C4-2B (cell line): ENCODE results near the gene DEPDC7.

Experiments used
- CTCF ChIP-seq: fragments of 450-650 bp; conservative IDR thresholded peaks from 2 replicates; pipeline ENCODE4 v1.5.1; 2017; ENCODE audit warnings: mild to moderate bottlenecking
- ZFX ChIP-seq: fragments of 450-650 bp; IDR thresholded peaks from 2 replicates; pipeline ENCODE4 v1.6.1; 2017

- TF ChIP-seq CTCF (no peak), ZFX (no peak)
Measured at GRCh38 chr11:33067294-33067693, 51.6 kb downstream of the DEPDC7 start.
